WI38 (cell line): ENCODE results near the gene PLIN3.
"Not testable (repeated sequence)": the region's sequence is repeated elsewhere in the genome, so short reads cannot be mapped to it uniquely, and the experiment has no call there.

ENCODE experiments used
- H3K4me3 ChIP-seq: 2 replicates; pipeline ENCODE4 v1.5.1; 2011; ENCODE audit warnings: low read depth, mild to moderate bottlenecking, control low read depth, low read length
- TF ChIP-seq, protein P1 (sequence below): IDR thresholded peaks from 2 replicates; pipeline ENCODE4 v1.5.1; 2012; ENCODE audit warnings: low read depth, mild to moderate bottlenecking, control low read depth, low read length

The PLIN3 gene

GRCh38 chr19:4806384-4806783, 61.1 kb downstream of the PLIN3 start:
- TF ChIP-seq, protein P1, sequence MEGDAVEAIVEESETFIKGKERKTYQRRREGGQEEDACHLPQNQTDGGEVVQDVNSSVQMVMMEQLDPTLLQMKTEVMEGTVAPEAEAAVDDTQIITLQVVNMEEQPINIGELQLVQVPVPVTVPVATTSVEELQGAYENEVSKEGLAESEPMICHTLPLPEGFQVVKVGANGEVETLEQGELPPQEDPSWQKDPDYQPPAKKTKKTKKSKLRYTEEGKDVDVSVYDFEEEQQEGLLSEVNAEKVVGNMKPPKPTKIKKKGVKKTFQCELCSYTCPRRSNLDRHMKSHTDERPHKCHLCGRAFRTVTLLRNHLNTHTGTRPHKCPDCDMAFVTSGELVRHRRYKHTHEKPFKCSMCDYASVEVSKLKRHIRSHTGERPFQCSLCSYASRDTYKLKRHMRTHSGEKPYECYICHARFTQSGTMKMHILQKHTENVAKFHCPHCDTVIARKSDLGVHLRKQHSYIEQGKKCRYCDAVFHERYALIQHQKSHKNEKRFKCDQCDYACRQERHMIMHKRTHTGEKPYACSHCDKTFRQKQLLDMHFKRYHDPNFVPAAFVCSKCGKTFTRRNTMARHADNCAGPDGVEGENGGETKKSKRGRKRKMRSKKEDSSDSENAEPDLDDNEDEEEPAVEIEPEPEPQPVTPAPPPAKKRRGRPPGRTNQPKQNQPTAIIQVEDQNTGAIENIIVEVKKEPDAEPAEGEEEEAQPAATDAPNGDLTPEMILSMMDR: no peak
- no peak overlapping the region for H3K4me3 ChIP-seq

DNA sequence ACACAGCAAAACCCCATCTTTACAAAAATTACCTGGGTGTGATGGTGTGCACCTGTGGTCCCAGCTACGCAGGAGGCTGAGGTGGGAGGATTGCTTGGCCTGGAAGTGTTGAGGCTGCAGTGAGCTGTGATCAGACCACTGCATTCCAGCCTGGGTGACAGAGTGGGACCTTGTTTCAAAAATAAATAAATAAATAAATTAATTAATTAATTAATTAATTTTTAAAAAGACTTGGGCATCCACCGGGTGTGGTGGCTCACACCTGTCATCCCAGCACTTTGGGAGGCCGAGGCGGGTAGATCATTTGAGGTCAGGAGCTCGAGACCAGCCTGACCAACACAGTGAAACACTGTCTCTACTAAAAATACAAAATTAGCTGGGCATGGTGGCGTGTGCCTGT, 62.3 kb downstream of the PLIN3 start:
- H3K4me3 ChIP-seq: not testable (repeated sequence)

DNA sequence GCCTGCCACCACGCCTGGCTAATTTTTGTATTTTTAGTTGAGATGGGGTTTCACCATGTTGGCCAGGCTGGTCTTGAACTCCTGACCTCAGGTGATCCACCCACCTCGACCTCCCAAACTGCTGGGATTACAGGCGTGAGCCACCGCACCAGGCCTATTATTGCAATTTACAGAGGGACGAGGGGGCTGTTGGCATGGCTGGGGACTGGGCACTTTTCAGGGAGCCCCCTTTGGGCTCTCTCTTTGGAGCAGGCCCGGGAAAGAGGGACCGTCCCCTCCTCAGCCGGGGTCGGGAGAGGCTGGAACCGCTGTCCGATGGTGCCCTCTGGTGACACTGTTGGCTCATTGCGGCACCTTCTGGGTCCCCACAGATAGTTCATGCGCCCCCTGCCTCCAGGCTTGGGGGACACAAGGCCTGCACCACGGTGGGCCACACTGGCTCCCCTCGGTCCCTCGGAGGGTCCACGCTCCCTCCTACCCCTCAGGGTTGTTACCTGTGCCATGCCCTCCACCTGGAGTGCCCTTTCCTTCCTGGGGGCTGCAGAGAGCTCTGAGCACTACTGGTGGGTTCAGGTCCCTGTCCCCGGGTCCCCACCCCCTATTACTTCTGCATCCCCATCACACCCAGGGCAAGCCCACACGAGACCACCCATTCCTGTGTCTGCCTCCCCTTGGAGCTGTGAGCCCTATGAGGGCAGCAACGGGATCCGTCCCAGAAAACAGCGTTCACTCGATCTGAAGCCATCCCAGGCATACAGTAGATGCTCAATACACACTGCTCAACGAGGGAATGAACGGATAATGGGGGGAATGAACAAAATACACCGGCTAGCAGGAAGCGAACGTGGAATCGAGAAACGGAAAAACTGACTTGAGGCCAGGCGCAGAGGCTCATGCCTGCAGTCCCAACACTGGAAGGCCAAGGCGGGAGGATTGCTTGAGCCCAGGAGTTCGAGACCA, 63.5 kb downstream of the PLIN3 start:
- TF ChIP-seq, protein P1: peak; percentile 62

DNA sequence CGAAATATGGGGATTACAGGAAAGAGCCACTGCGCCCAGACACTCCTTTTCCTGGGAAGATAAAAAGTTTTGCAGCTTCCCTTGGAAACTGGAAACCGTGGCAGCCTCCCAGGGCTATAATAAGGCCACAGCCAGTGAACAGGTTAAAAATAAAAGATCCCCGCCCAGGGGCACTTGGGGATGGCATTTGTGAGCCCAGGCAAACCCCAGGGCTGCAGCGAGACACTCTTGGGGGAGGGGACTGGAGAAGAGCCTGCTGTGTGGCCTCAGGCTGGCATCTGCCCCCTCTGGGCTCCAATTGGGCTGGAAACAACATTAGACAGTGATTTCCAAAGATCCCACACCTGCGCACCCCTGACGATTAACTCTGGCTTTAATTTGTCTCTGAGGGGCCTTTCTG, 64.8 kb downstream of the PLIN3 start:
- TF ChIP-seq, protein P1: no peak
- no peak overlapping the region for H3K4me3 ChIP-seq

More for the DNA sequence above, 63.5 kb downstream of the PLIN3 start:
- H3K4me3 ChIP-seq: no peak overlapping the region

GRCh38 chr19:4801085-4801619, 66.3 kb downstream of the PLIN3 start:
- H3K4me3 ChIP-seq: no peak overlapping the region
- TF ChIP-seq, protein P1: no peak

- H3K4me3 ChIP-seq: no peak overlapping the region
- TF ChIP-seq, protein P1: no peak
Observed at GRCh38 chr19:4800591-4801081, 66.8 kb downstream of the PLIN3 start.

GRCh38 chr19:4795400-4795799, 72.1 kb downstream of the PLIN3 start:
- H3K4me3 ChIP-seq: no peak overlapping the region

More at GRCh38 chr19:4795400-4795799, 72.1 kb downstream of the PLIN3 start:
- TF ChIP-seq, protein P1: no peak
